HEK293 (cell line): ENCODE data around the gene DAGLA.
A peak's percentile ranks its signal among the peaks of the same experiment; 100 is the strongest.
"Not testable (repeated sequence)": the region's sequence is repeated elsewhere in the genome, so short reads cannot be mapped to it uniquely, and the experiment has no call there.

Experiments
- CTCF ChIA-PET: fragments of 350-600 bp; formaldehyde crosslinking; extraction: SDS; loops from one replicate; lab custom pipeline; 2021; ENCODE audit warnings: antibody characterized with exemption; lab: Yijun Ruan, JAX
- POLR2A ChIA-PET: fragments of 300-600 bp; formaldehyde crosslinking; extraction: SDS; loops from one replicate; lab custom pipeline; 2020; ENCODE audit warnings: antibody characterized with exemption, inconsistent platforms; lab: Yijun Ruan, JAX
- H3K27ac ChIP-seq: fragments of 200-500 bp; sonication (Bioruptor generic); 2 replicates; pipeline ENCODE4 v1.5.1; 2014; ENCODE audit warnings: low read depth, low read length, control low read depth, inconsistent platforms; ENCODE audit errors: extremely low read depth
- H3K36me3 ChIP-seq, 2 experiments: fragments of 200-500 bp in 1 of 2; sonication (Bioruptor generic) in 1 of 2; 1 replicate in 1 of 2; 2 replicates in 1 of 2; pipeline ENCODE4 v1.5.1; 2014 to 2017; ENCODE audit warnings: inconsistent platforms in 2 of 2, low read length in 2 of 2; ENCODE audit not compliant: control insufficient read depth in 2 of 2, insufficient read depth in 1 of 2
- H3K4me1 ChIP-seq: fragments of 200-500 bp; sonication (Bioruptor generic); 2 replicates; pipeline ENCODE4 v1.5.1; 2014; ENCODE audit warnings: mild to moderate bottlenecking, low read length, inconsistent platforms; ENCODE audit not compliant: control insufficient read depth, insufficient read depth
- H3K4me3 ChIP-seq: 2 replicates; pipeline ENCODE4 v1.5.1; 2011; ENCODE audit warnings: low read depth, mild to moderate bottlenecking, control low read depth, low read length, moderate library complexity
- H3K9me3 ChIP-seq: fragments of 200-500 bp; sonication (Bioruptor generic); 2 replicates; pipeline ENCODE4 v1.5.1; 2014; ENCODE audit warnings: low read depth, low read length, inconsistent platforms; ENCODE audit not compliant: control insufficient read depth, insufficient read depth
- BCL11B ChIP-seq: fragments of 450-650 bp; formaldehyde crosslinking; IDR thresholded peaks from 2 replicates; pipeline ENCODE4 v1.5.1; 2016; ENCODE audit warnings: low read depth, missing biosample characterization, missing genetic modification characterization
- BCL6B ChIP-seq: fragments of 450-650 bp; formaldehyde crosslinking; IDR thresholded peaks from 2 replicates; pipeline ENCODE4 v1.5.1; 2017; ENCODE audit warnings: missing biosample characterization, missing genetic modification characterization
- GFI1B ChIP-seq: fragments of 450-650 bp; formaldehyde crosslinking; IDR thresholded peaks from 2 replicates; pipeline ENCODE4 v1.5.1; 2016; ENCODE audit warnings: missing biosample characterization, missing genetic modification characterization
- KLF8 ChIP-seq: fragments of 450-650 bp; formaldehyde crosslinking; IDR thresholded peaks from 2 replicates; pipeline ENCODE4 v1.5.1; 2016; ENCODE audit warnings: missing biosample characterization, missing genetic modification characterization
- SP3 ChIP-seq: fragments of 450-650 bp; formaldehyde crosslinking; IDR thresholded peaks from 2 replicates; pipeline ENCODE4 v1.5.1; 2016; ENCODE audit warnings: missing biosample characterization, missing genetic modification characterization
- ZBTB17 ChIP-seq: fragments of 450-650 bp; formaldehyde crosslinking; IDR thresholded peaks from 2 replicates; pipeline ENCODE4 v1.5.1; 2016; ENCODE audit warnings: missing biosample characterization, missing genetic modification characterization
- ZBTB8A ChIP-seq: fragments of 450-650 bp; formaldehyde crosslinking; IDR thresholded peaks from 2 replicates; pipeline ENCODE4 v1.5.1; 2016; ENCODE audit warnings: missing biosample characterization, missing genetic modification characterization
- ZNF138 ChIP-seq: fragments of 450-650 bp; formaldehyde crosslinking; IDR thresholded peaks from 2 replicates; pipeline ENCODE4 v1.5.1; 2016; ENCODE audit warnings: missing biosample characterization, missing genetic modification characterization, borderline replicate concordance
- ZNF184 ChIP-seq: fragments of 450-650 bp; IDR thresholded peaks from 2 replicates; pipeline ENCODE4 v1.5.1; 2018; ENCODE audit warnings: missing biosample characterization, mild to moderate bottlenecking, missing genetic modification characterization
- ZNF266 ChIP-seq: fragments of 450-650 bp; formaldehyde crosslinking; IDR thresholded peaks from 2 replicates; pipeline ENCODE4 v1.5.1; 2016; ENCODE audit warnings: missing biosample characterization, missing genetic modification characterization, low read depth
- ZNF366 ChIP-seq: fragments of 450-650 bp; formaldehyde crosslinking; conservative IDR thresholded peaks from 2 replicates; pipeline ENCODE4 v1.5.1; 2016; ENCODE audit warnings: missing biosample characterization, missing genetic modification characterization
- ZNF404 ChIP-seq: fragments of 450-650 bp; formaldehyde crosslinking; IDR thresholded peaks from 2 replicates; pipeline ENCODE4 v1.5.1; 2017; ENCODE audit warnings: missing biosample characterization, missing genetic modification characterization
- ZNF488 ChIP-seq: fragments of 450-650 bp; formaldehyde crosslinking; IDR thresholded peaks from 2 replicates; pipeline ENCODE4 v1.5.1; 2016; ENCODE audit warnings: missing biosample characterization, missing genetic modification characterization
- ZNF530 ChIP-seq: fragments of 450-650 bp; formaldehyde crosslinking; IDR thresholded peaks from 2 replicates; pipeline ENCODE4 v1.5.1; 2016; ENCODE audit warnings: low read depth, missing biosample characterization, missing genetic modification characterization
- ZNF571 ChIP-seq: fragments of 450-650 bp; formaldehyde crosslinking; IDR thresholded peaks from 2 replicates; pipeline ENCODE4 v1.5.0; 2017; ENCODE audit warnings: missing biosample characterization, missing genetic modification characterization
- ZNF639 ChIP-seq: fragments of 450-650 bp; formaldehyde crosslinking; IDR thresholded peaks from 2 replicates; pipeline ENCODE4 v1.5.1; 2016; ENCODE audit warnings: missing biosample characterization, missing genetic modification characterization
- ZNF670 ChIP-seq: fragments of 450-650 bp; formaldehyde crosslinking; IDR thresholded peaks from 2 replicates; pipeline ENCODE4 v1.5.1; 2016; ENCODE audit warnings: missing biosample characterization, missing genetic modification characterization, low read depth
- ZSCAN23 ChIP-seq: fragments of 450-650 bp; formaldehyde crosslinking; IDR thresholded peaks from 2 replicates; pipeline ENCODE4 v1.5.1; 2016; ENCODE audit warnings: missing biosample characterization, missing genetic modification characterization
- ZSCAN30 ChIP-seq: fragments of 450-650 bp; IDR thresholded peaks from 2 replicates; pipeline ENCODE4 v1.5.1; 2018; ENCODE audit warnings: missing biosample characterization, mild to moderate bottlenecking, missing genetic modification characterization, moderate library complexity
- ZSCAN5A ChIP-seq: fragments of 450-650 bp; formaldehyde crosslinking; IDR thresholded peaks from 2 replicates; pipeline ENCODE4 v1.5.1; 2016; ENCODE audit warnings: missing biosample characterization, missing genetic modification characterization
- TF ChIP-seq, protein P1 (sequence below): fragments of 450-650 bp; formaldehyde crosslinking; IDR thresholded peaks from 2 replicates; pipeline ENCODE4 v1.5.1; 2017; ENCODE audit warnings: missing biosample characterization, mild to moderate bottlenecking, missing genetic modification characterization, moderate library complexity
- TF ChIP-seq, protein P2 (sequence below): fragments of 450-650 bp; formaldehyde crosslinking; IDR thresholded peaks from 2 replicates; pipeline ENCODE4 v1.5.1; 2016; ENCODE audit warnings: missing biosample characterization, missing genetic modification characterization

Gene DAGLA

GRCh38 chr11:61673946-61674467 lies 6.2 kb upstream of the DAGLA start:
- TF ChIP-seq ZNF366 (peak; percentile 97), ZBTB17 (tag by site-specific recombination) (peak; percentile 100)
- TF ChIP-seq, all 188 proteins: peak for 2; not testable (repeated sequence) for 186
- H3K36me3 ChIP-seq, CTCF ChIA-PET, POLR2A ChIA-PET, H3K9me3 ChIP-seq, H3K4me3 ChIP-seq, H3K27ac ChIP-seq, H3K4me1 ChIP-seq: not testable (repeated sequence)

DNA sequence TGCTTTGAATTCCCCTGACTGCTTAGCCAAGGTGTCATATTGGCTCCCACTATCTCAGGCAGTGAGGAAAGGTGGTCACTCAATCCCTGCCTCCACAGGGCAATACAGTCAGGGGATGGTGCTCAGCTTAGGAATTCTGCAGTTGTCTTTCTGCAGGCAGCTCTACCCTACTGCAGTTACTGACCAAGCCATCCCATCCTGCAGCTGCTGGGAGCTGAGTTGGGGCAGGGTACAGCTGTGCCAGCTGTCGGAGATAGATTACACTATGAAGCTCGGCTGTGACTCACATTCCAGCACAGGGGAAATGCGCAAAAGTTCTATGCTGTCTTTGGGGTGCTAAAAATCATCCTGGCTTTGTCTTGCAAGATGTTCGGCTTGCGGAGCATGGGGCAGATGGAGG lies 4.4 kb upstream of the DAGLA start:
- POLR2A ChIA-PET = no interaction called here
- TF ChIP-seq ZSCAN23 (no peak), BCL11B (no peak), ZNF488 (no peak), ZNF530 (tag by site-specific recombination) (no peak), GFI1B (tag by site-specific recombination) (no peak), ZNF639 (no peak), ZNF184 (tag by site-specific recombination) (no peak), ZNF404 (no peak), KLF8 (tag by site-specific recombination) (no peak), ZBTB8A (no peak), SP3 (tag by site-specific recombination) (no peak), ZNF138 (tag by site-specific recombination) (no peak), BCL6B (tag by site-specific recombination) (no peak), ZNF571 (no peak), ZSCAN5A (tag by site-specific recombination) (no peak), ZNF670 (tag by site-specific recombination) (no peak), ZNF266 (no peak), ZSCAN30 (tag by site-specific recombination) (no peak)
- TF ChIP-seq, protein P1, sequence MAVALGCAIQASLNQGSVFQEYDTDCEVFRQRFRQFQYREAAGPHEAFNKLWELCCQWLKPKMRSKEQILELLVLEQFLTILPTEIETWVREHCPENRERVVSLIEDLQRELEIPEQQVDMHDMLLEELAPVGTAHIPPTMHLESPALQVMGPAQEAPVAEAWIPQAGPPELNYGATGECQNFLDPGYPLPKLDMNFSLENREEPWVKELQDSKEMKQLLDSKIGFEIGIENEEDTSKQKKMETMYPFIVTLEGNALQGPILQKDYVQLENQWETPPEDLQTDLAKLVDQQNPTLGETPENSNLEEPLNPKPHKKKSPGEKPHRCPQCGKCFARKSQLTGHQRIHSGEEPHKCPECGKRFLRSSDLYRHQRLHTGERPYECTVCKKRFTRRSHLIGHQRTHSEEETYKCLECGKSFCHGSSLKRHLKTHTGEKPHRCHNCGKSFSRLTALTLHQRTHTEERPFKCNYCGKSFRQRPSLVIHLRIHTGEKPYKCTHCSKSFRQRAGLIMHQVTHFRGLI (tag by site-specific recombination) = no peak
- TF ChIP-seq, protein P2, sequence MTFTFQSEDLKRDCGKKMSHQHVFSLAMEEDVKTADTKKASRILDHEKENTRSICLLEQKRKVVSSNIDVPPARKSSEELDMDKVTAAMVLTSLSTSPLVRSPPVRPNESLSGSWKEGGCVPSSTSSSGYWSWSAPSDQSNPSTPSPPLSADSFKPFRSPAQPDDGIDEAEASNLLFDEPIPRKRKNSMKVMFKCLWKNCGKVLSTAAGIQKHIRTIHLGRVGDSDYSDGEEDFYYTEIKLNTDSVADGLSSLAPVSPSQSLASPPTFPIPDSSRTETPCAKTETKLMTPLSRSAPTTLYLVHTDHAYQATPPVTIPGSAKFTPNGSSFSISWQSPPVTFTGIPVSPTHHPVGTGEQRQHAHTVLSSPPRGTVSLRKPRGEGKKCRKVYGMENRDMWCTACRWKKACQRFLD (tag by site-specific recombination) = no peak
- TF ChIP-seq, all 188 proteins: peak for 0
- Histone ChIP-seq H3K9me3 (no peaks in the 10 kb centered on the region), H3K4me1 (no peaks in the 10 kb centered on the region), H3K27ac (no peak overlapping the region), H3K36me3 (no peaks in the 10 kb centered on the region), H3K4me3 (no peak overlapping the region)
- CTCF ChIA-PET = interaction anchor here (0.8 to 1.7 kb wide), 5 partner anchors 9 to 109 kb away, joined by 3 to 7 read pairs (median 3); no protein-coding TSS in a partner anchor
